GM19455 (cell line): ENCODE measurements around the gene HPSE2.
"Not testable (repeated sequence)": the region's sequence is repeated elsewhere in the genome, so short reads cannot be mapped to it uniquely, and the experiment has no call there.

ENCODE experiments used
- ATAC-seq: cut with Tn5 transposase; IDR thresholded peaks from one replicate; pipeline ENCODE4 v1.9.1; 2021; ENCODE audit not compliant: unreplicated experiment

The HPSE2 gene

DNA sequence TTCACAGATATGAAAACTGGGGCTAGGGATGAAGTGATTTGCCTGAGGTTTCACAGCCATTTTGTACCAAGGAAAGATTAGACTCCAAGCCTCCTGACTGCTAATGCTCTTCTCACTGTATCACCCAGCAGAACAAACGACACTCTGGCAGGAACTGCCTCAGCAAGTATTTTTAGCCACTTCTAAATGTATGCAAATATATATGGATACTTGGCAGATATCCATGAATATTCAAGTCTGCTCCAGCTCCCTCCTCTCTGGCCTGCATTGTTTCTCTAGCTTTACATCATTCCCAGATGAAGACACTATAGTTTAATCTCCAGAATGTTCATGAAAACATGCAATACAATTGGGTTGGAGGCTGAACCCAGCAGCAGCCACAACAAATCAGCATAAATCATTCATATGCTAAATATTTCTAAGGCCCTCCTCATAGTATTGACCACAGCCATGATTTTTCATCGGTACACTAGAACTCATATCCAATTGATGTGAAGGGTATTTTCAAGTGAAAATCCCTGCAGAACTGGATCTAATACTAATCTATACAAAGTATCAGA is 65.5 kb downstream of the HPSE2 start:
- no peak for ATAC-seq

DNA sequence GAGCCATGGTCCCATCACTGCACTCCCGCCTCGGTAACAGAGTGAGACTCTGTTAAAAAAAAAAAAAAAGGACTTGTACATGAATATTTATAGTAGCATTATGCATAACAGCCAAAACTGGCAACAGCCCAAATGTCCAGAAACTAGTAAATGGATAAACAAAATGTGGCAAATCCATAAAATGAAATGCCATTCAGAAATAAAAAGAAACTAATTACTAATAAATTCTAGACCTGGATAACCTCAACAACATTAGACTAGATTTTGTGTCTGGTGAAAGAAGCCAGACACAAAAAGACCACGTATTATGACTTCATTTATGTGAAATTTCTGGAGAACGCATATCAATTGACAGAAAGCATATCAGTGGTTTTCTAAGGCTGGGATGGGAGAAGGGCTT is 74.5 kb downstream of the HPSE2 start:
- no peak for ATAC-seq

DNA sequence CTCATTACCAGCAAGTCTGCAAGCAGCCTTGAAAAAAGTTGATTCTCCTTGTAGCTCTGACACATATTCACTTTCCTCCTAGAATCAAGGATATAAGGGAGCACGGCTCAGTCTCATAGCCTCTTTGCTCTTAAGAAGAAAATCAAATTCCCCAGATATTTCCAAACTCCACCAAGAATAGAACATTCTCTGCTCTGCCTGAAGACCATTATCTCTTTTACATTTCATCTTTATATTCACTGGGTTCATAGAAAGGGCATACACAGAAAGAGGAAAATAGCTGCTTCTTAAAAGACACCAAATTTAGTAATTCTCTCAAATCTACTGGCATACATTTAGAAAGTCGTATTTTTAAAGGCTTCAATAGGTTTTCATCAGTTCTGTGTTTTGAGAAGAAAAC is 92.0 kb downstream of the HPSE2 start:
- no peak for ATAC-seq

DNA sequence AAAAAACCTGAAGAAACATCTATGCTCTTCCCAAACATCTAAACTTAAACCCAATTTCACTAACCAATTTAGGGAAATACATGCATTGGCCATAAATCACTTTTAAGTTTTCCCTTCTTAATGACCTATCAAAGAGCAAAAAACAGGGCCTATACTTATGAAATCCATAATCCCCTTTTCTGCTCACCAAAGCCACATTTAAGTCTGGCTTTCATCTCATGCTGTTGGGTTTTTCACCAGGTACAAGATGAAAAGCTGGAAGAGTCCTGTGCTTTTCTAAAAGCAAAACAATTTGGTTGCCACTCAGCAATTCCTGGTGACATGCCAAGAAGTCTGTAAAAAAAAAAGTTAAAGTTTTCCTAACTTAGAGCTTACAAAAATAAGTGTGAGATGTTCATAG is 92.6 kb downstream of the HPSE2 start:
- ATAC-seq = no peak

DNA sequence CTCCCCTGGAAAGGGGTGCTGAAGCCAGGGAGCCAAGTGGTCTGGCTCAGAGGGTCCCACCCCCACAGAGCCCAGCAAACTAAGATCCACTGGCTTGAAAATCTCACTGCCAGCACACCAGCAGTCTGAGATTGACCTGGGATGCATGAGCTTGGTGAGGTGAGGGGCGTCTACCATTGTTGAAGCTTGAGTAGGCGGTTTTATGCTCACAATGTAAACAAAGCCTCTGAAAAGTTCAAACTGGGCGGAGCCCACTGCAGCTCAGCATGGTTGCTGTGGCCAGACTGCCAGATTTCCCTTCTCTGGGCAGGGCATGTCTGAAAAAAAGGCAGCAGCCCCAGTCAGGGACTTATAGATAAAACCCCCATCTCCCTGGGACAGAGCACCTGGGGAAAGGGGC is 102.8 kb downstream of the HPSE2 start:
- ATAC-seq = not testable (repeated sequence)

DNA sequence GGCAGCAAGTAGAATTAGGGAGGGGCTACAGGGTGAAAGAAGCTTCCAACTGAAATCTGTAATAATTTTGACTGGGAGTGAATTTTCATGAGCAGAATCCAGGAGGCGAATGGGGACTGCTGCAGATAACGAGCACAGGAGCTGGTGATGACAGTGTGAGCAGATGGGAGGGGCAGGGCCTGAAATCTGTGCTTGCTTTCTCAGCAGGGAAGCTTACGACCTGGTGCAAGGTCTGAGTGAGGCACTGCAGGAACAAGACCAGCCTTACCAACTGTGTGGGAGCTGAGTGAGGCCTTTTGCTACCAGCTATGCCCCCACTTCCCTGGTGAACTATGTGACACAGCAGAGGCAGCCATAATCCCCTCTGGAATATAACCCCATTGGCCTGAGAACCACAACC is 109.8 kb downstream of the HPSE2 start:
- no peak for ATAC-seq

DNA sequence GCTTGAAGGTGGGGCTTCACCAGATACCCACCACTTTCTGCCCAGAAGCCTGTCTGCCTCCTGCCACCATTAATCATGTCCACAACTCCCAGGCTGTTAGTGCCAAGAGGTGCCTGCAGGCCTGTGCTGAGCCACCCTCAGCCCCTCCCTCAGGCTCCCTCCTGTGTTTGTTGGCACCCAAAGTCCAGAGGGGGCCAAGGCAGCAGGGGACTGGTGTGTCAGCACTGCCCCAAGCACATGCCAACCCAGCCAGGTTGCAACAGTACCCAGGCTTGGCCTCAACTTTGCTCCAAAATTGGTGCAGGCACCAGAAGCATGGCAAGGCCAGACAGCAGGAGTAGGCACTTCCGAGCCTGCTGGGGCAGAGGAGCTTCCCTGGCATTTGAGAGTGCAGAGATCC is 111.3 kb downstream of the HPSE2 start:
- ATAC-seq = no peak

DNA sequence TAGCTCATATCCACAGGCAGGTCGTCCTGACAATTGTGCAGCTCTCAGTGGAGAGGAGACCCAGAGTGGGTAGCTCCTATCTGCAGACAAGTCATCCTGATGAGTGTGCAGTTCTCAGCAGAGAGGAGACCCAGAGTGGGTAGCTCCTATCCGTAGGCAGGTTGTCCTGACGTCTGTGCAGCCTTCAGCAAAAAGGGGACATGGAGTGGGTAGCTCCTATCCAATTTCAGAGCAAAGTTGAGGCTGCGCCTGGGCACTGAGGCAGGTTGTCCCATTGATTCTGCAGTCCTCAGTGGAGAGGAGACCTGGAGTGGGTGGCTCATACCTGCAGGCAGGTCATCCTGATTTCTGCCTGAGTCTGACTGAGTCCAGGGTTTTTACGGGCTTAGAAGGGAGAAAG is 111.8 kb downstream of the HPSE2 start:
- ATAC-seq = no peak

DNA sequence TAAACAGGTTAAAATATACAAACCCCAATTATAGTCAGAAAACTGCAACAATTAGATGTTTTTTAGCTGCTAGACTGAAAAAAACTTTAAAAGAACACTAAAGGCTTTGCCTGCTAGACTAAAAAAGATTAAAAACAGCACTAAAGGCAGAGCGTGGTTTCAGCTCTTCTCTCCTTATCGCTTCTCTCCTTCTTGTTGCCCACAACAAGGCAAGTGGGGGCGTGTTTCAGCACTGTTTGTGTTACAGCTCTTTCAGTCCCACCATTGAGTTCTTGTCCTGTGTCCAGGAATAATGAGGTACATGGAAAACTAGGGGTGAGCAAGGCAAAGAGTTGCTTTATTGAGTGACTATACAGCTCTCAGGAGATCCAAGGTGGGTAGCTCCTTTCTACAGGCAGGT is 112.3 kb downstream of the HPSE2 start:
- no peak for ATAC-seq

DNA sequence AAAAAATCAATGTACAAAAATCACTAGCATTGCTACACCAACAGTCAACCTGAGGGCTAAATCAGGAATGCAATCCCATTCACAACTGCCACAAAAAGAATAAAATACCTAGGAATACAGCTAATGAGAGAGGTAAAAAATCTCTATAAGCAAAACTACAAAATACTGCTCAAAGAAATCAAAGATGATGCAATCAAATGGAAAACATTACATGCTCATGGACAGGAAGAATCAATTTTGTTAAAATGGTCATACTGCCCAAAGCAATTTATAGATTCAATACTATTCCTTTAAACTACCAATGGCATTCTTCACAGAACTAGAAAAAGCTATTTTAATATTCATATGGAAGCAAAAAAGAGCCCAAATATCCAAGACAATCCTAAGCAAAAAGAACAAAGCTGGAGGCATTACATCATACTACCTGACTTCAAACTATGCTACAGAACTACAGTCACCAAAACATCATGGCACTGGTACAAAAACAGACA is 116.3 kb downstream of the HPSE2 start:
- ATAC-seq = no peak

DNA sequence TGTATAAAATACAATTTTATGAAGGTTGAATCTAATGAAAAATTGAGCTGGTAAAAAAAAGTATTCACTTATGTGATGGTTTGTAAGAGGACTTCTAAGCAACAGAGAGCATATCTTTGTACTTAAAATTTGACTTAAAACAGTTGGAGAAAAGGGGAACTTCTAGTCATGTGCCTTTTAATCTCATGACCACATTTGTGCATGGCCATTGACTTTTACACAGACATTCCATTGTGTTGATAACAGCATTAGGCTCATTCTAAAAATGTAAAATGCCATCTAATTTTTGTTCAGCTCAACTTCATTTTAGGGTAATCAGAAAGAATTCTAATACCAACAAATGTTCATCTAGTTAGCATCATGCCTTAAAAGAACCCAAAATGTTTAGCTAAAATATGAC is 119.9 kb downstream of the HPSE2 start:
- ATAC-seq = no peak

DNA sequence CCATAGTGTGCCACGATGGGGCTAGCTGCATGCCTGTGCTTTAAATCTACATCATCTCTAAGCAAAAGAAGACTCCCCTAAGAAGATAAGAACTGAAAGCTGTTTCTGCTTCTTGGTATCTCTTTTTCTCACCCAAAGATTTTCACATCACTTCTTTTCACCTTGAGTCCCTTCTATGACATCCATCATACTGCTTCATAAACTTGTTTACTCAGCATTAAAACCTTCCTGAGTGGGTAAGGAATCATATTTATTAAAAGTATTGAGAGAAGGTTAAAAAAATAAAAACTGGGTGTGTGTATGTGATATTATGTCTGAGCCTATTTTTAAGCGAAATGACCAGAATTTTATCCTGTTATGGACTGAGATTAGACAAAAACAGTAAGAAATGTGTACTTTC is 150.3 kb downstream of the HPSE2 start:
- no peak for ATAC-seq

DNA sequence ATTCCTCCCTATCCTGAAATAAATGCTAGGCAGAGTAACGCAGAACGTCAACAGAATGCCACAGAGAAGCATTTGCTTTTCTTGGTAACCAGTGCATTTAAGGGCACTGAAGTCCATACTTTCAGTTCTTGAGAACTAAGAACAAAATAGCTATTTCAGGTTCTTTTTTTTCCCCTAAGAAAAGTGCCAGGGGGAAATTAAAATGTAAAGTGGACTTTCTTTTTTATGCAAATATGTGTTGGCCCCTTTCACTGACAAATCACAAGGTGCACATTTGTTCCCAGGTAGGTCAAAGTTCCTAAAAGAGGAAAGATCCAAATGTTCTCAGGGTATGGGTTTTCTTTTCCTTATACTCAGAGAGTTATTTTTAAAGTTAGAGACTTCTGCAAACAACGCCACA is 151.5 kb downstream of the HPSE2 start:
- no peak for ATAC-seq

DNA sequence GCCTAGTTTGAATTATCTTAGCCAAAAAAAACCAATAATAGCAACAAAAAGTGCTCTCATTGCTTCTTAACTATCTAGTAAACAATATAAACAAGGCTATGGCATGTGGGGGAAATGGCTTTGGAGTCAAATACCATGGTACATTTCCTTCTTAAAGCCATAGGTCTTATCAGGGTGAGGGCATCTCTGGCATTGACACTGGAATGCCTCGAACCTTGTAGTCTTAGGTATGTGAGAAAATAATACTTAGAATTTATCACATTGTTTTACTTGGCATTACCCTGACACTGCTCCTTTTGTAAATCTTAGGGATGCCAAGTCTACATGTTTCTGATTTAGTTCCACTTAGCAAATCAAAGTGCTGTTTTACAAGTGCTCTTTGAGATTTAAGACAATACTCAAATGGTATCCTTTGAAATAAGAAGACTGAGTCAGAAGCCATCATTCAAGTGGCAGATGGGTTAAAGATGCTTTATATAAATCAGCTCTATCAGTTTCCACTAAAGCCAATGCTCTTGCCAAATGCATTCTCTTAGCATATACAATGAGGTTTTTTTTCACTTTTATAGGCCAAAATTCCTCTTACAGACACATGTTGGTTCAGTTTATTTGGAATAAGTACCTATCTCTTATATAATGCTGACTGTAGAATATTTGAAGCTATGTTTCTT is 155.2 kb downstream of the HPSE2 start:
- ATAC-seq = no peak

DNA sequence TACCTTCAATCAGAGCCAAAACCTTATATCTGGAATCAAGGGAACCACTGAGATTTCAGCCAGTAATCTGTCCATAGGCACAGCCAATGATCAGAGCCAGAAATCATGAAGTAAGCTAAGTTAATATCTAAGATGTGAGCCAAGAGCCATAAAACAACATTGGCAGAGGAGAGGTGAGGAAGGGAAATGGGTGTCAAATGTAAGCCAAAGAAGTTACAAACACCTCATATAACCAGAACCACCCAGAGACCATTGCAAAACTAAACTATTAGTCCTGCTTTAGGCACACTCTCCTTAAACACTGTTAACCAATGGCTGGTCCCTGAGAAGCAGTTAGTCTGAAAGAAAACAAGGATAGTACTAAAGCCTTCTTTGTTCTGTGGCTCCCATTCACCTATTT is 173.1 kb downstream of the HPSE2 start:
- ATAC-seq = no peak

DNA sequence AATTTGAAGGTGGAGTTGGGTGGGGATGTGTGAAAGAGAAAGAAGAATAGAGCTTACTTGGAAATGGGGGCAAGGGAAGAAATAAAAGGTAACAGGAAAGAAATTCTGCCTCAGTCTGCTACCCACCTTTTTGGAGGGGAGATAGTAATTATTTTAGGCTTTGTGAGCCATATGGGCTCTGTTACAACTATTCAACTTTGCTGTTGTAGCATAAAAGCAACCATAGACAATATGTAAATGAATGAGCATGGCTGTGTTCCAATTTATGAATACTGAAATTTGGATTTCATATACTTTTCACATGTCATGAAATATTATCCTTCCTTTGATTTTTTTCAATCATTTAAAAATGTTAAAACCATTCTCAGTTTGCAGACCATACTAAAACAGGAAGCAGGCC is 176.9 kb downstream of the HPSE2 start:
- no peak for ATAC-seq

DNA sequence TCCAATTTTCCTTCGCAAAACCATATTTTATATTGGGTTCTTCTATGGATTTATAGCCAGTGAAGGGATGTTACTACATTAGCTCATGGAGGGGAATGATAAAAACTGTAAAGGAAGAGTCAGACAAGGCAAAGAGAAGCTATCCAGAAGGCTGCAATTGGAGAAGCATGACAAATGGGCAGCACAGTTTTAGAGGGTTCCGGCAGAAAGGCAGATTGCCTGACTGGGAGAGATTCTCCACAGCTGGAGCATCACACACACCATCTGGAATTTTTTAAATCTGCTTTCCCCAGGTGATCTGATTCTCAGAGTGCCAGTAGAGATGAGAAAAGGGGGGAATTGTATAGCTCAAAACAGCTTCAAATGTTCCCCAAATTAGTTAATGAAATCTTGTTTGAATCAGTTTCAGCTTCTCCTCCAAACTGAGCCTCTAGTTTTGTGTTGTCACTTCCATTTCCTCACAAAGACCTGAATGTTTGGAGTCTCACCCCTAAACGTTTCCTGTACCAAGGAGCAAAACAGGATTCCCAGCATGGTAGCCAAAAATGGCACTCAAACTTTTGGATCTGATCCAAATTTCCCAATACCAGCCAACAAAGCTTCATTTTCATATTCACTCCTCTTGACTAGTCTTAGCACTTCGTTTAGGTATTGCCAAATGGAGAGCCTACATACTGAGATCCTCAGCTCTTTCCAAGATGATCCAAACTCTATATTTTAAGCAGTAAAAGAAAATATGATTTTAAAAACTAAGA is 177.5 kb downstream of the HPSE2 start:
- no peak for ATAC-seq

DNA sequence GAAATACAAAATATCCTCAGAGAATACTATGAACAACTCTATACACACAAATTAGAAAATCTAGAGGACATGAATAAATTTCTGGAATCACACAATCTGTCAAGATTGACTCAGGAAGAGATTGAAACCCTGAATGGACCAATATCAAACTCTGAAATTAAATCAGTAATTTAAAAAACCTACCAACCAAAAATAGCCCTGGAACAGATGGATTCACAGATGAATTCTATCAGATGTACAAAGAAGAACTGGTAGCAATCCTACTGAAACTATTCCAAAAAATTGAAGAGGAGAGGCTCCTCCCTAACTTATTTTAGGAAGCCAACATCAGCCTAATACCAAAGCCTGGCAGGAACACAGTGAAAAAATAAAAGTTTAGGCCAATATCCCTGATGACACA is 190.0 kb downstream of the HPSE2 start:
- no peak for ATAC-seq

DNA sequence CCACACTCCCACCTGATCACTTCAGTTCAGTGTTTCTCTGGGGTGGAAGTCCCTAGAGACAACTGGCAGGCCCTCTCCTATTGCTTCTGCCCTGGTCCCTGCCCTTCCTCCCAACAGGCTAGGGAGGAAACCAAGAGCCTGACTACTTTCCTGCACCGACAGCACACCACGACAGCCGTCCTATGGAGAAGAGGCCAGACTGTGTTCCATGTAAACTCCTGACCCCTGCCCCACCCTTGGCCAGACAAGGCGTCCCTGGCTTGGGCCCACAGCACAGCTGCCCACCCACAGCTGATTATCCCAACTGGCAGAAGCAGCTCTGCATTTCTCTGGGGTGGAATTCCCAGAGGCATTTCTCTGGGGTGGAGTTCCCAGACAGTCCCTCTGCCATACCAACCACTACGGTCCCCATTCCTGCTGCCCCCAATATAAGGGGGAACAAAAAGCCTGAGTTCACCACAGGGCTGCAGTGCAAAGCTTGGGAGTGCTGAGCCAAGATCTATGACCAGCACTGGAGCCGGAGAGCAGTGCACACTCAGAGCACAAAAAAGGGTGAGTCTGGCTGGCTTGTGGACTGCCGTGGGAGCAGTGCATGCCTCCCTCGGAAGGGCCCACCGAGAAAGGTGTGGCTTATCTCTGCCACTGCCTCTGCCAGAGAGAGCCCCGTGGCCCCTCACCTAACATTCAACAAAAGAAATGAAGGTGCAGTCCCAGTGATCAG is 193.4 kb downstream of the HPSE2 start:
- no peak for ATAC-seq

DNA sequence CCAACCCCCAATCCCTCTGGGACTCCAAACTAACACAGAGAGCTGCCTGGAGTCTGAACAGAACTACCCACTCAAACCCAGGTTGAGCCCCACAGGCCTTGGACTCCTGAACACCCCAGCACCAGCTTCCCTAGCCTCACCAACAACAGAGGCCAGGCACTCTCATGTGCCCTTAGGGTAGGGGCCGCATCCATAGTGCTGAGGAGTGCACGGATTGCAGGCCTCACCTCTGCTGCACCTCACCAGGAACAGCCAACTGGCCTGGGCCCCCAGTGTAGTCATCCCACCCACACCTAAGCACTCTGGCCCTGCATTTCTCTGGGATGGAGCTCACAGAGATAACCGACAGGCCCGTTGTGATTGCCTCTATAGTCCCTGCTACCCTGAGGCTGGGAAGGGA is 194.2 kb downstream of the HPSE2 start:
- no peak for ATAC-seq

DNA sequence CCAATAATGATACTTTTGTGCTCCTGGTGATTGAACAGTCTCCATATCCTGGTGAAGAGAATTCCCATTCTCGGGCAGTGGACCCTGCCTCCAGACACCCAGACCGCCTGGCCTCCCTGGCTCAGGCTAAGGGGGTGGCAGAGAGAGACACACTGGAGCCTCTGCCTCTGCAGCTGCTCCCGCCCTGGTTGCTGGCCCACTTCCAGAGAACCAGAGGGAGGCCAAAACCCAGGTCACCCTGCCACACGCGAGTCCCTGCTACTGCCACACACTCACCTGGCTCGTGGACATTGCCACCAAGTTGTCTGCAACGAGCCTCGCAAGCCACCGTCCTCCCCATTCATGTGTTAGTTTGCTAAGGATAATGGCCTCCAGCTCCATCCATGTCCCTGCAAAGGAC is 221.8 kb downstream of the HPSE2 start:
- no peak for ATAC-seq

DNA sequence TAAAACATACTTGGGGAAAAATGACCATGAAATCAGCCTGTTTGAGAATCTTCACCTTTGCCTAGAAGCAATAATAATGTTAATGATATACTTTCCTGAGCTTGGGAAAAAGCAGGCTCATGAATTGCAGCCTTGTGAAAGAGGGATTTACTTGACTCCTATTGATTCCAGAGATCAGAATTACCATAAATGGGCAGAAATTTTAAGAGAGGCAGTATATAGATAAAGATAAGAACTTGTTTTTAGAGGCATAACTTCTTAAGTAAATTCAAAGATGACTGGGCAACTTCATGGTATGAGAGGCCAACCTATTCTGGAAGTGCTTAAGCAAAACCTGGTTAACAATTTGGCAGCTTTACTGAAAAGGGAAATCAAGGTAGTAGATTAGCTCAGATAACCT is 225.4 kb downstream of the HPSE2 start:
- ATAC-seq = no peak
